HEK293 (cell line): ENCODE results near the gene EMC7.

Experiments
- CTCF ChIA-PET: fragments of 350-600 bp; formaldehyde crosslinking; extraction: SDS; loops from one replicate; lab custom pipeline; 2021; ENCODE audit warnings: antibody characterized with exemption; lab: Yijun Ruan, JAX
- POLR2A ChIA-PET: fragments of 300-600 bp; formaldehyde crosslinking; extraction: SDS; loops from one replicate; lab custom pipeline; 2020; ENCODE audit warnings: antibody characterized with exemption, inconsistent platforms; lab: Yijun Ruan, JAX
- H3K27ac ChIP-seq: fragments of 200-500 bp; sonication (Bioruptor generic); 2 replicates; pipeline ENCODE4 v1.5.1; 2014; ENCODE audit warnings: low read depth, low read length, control low read depth, inconsistent platforms; ENCODE audit errors: extremely low read depth
- H3K36me3 ChIP-seq, 2 experiments: fragments of 200-500 bp in 1 of 2; sonication (Bioruptor generic) in 1 of 2; 1 replicate in 1 of 2; 2 replicates in 1 of 2; pipeline ENCODE4 v1.5.1; 2014 to 2017; ENCODE audit warnings: inconsistent platforms in 2 of 2, low read length in 2 of 2; ENCODE audit not compliant: control insufficient read depth in 2 of 2, insufficient read depth in 1 of 2
- H3K4me1 ChIP-seq: fragments of 200-500 bp; sonication (Bioruptor generic); 2 replicates; pipeline ENCODE4 v1.5.1; 2014; ENCODE audit warnings: mild to moderate bottlenecking, low read length, inconsistent platforms; ENCODE audit not compliant: control insufficient read depth, insufficient read depth
- H3K4me3 ChIP-seq: 2 replicates; pipeline ENCODE4 v1.5.1; 2011; ENCODE audit warnings: low read depth, mild to moderate bottlenecking, control low read depth, low read length, moderate library complexity
- H3K9me3 ChIP-seq: fragments of 200-500 bp; sonication (Bioruptor generic); 2 replicates; pipeline ENCODE4 v1.5.1; 2014; ENCODE audit warnings: low read depth, low read length, inconsistent platforms; ENCODE audit not compliant: control insufficient read depth, insufficient read depth
- KLF9 ChIP-seq: fragments of 450-650 bp; formaldehyde crosslinking; IDR thresholded peaks from 2 replicates; pipeline ENCODE4 v1.5.1; 2016; ENCODE audit warnings: missing biosample characterization, missing genetic modification characterization, low read depth
- SP7 ChIP-seq: fragments of 450-650 bp; formaldehyde crosslinking; IDR thresholded peaks from 2 replicates; pipeline ENCODE4 v1.5.1; 2016; ENCODE audit warnings: missing biosample characterization, missing genetic modification characterization
- WT1 ChIP-seq: fragments of 450-650 bp; formaldehyde crosslinking; IDR thresholded peaks from 2 replicates; pipeline ENCODE4 v1.5.1; 2016; ENCODE audit warnings: missing biosample characterization, missing genetic modification characterization
- YY1 ChIP-seq: fragments of 450-650 bp; formaldehyde crosslinking; IDR thresholded peaks from 2 replicates; pipeline ENCODE4 v1.5.1; 2018; ENCODE audit warnings: missing biosample characterization, missing genetic modification characterization
- ZBTB8A ChIP-seq: fragments of 450-650 bp; formaldehyde crosslinking; IDR thresholded peaks from 2 replicates; pipeline ENCODE4 v1.5.1; 2016; ENCODE audit warnings: missing biosample characterization, missing genetic modification characterization
- ZFP3 ChIP-seq: fragments of 450-650 bp; formaldehyde crosslinking; IDR thresholded peaks from 2 replicates; pipeline ENCODE4 v1.5.1; 2016; ENCODE audit warnings: low read depth, missing biosample characterization, missing genetic modification characterization
- ZFP69B ChIP-seq: fragments of 450-650 bp; formaldehyde crosslinking; IDR thresholded peaks from 2 replicates; pipeline ENCODE4 v1.5.1; 2016; ENCODE audit warnings: missing biosample characterization, missing genetic modification characterization
- ZIC2 ChIP-seq: fragments of 450-650 bp; formaldehyde crosslinking; IDR thresholded peaks from 2 replicates; pipeline ENCODE4 v1.5.1; 2016; ENCODE audit warnings: missing biosample characterization, missing genetic modification characterization
- ZNF121 ChIP-seq: fragments of 450-650 bp; formaldehyde crosslinking; IDR thresholded peaks from 2 replicates; pipeline ENCODE4 v1.5.1; 2016; ENCODE audit warnings: missing biosample characterization, missing genetic modification characterization
- ZNF19 ChIP-seq: fragments of 450-650 bp; formaldehyde crosslinking; IDR thresholded peaks from 2 replicates; pipeline ENCODE4; 2016; ENCODE audit warnings: missing biosample characterization, missing genetic modification characterization, low read depth
- ZNF2 ChIP-seq: fragments of 450-650 bp; formaldehyde crosslinking; IDR thresholded peaks from 2 replicates; pipeline ENCODE4 v1.5.1; 2016; ENCODE audit warnings: missing biosample characterization, missing genetic modification characterization
- ZNF223 ChIP-seq: fragments of 450-650 bp; formaldehyde crosslinking; IDR thresholded peaks from 2 replicates; pipeline ENCODE4 v1.5.1; 2016; ENCODE audit warnings: missing biosample characterization, missing genetic modification characterization
- ZNF24 ChIP-seq: fragments of 450-650 bp; formaldehyde crosslinking; IDR thresholded peaks from 2 replicates; pipeline ENCODE4 v1.5.1; 2016; ENCODE audit warnings: missing biosample characterization, missing genetic modification characterization
- ZNF324 ChIP-seq: fragments of 450-650 bp; formaldehyde crosslinking; IDR thresholded peaks from 2 replicates; pipeline ENCODE4 v1.5.1; 2016; ENCODE audit warnings: missing biosample characterization, missing genetic modification characterization
- ZNF433 ChIP-seq: fragments of 450-650 bp; formaldehyde crosslinking; IDR thresholded peaks from 2 replicates; pipeline ENCODE4 v1.5.1; 2016; ENCODE audit warnings: missing biosample characterization, missing genetic modification characterization, low read depth
- ZNF548 ChIP-seq: fragments of 450-650 bp; formaldehyde crosslinking; IDR thresholded peaks from 2 replicates; pipeline ENCODE4 v1.5.1; 2016; ENCODE audit warnings: missing biosample characterization, missing genetic modification characterization
- ZNF558 ChIP-seq: fragments of 450-650 bp; formaldehyde crosslinking; IDR thresholded peaks from 2 replicates; pipeline ENCODE4 v1.5.1; 2016; ENCODE audit warnings: missing biosample characterization, missing genetic modification characterization
- ZNF600 ChIP-seq: fragments of 450-650 bp; formaldehyde crosslinking; IDR thresholded peaks from 2 replicates; pipeline ENCODE4 v1.5.1; 2016; ENCODE audit warnings: missing biosample characterization, missing genetic modification characterization
- ZNF621 ChIP-seq: fragments of 450-650 bp; formaldehyde crosslinking; IDR thresholded peaks from 2 replicates; pipeline ENCODE4 v1.5.1; 2017; ENCODE audit warnings: missing biosample characterization, missing genetic modification characterization
- ZNF677 ChIP-seq: fragments of 450-650 bp; IDR thresholded peaks from 2 replicates; pipeline ENCODE4 v1.5.0; 2018; ENCODE audit warnings: missing biosample characterization, mild to moderate bottlenecking, missing genetic modification characterization, moderate library complexity
- ZNF791 ChIP-seq: fragments of 450-650 bp; formaldehyde crosslinking; IDR thresholded peaks from 2 replicates; pipeline ENCODE4 v1.5.1; 2016; ENCODE audit warnings: missing biosample characterization, missing genetic modification characterization
- TF ChIP-seq, protein P1 (sequence below): fragments of 450-650 bp; formaldehyde crosslinking; IDR thresholded peaks from 2 replicates; pipeline ENCODE4 v1.5.1; 2016; ENCODE audit warnings: missing biosample characterization, missing genetic modification characterization
- TF ChIP-seq, protein P2 (sequence below): fragments of 450-650 bp; formaldehyde crosslinking; IDR thresholded peaks from 2 replicates; pipeline ENCODE4 v1.5.1; 2017; ENCODE audit warnings: missing biosample characterization, missing genetic modification characterization
- TF ChIP-seq, protein P3 (sequence below): fragments of 450-650 bp; formaldehyde crosslinking; IDR thresholded peaks from 2 replicates; pipeline ENCODE4 v1.5.1; 2016; ENCODE audit warnings: missing biosample characterization, missing genetic modification characterization
- TF ChIP-seq, protein P4 (sequence below): fragments of 450-650 bp; formaldehyde crosslinking; IDR thresholded peaks from 2 replicates; pipeline ENCODE4 v1.5.1; 2016; ENCODE audit warnings: missing biosample characterization, missing genetic modification characterization
- TF ChIP-seq, protein P5 (sequence below): fragments of 450-650 bp; formaldehyde crosslinking; IDR thresholded peaks from 2 replicates; pipeline ENCODE4 v1.5.1; 2016; ENCODE audit warnings: missing biosample characterization, missing genetic modification characterization
- TF ChIP-seq, protein P6 (sequence below): fragments of 450-650 bp; formaldehyde crosslinking; IDR thresholded peaks from 2 replicates; pipeline ENCODE4 v1.5.1; 2016; ENCODE audit warnings: missing biosample characterization, missing genetic modification characterization, low read depth

Gene EMC7

DNA sequence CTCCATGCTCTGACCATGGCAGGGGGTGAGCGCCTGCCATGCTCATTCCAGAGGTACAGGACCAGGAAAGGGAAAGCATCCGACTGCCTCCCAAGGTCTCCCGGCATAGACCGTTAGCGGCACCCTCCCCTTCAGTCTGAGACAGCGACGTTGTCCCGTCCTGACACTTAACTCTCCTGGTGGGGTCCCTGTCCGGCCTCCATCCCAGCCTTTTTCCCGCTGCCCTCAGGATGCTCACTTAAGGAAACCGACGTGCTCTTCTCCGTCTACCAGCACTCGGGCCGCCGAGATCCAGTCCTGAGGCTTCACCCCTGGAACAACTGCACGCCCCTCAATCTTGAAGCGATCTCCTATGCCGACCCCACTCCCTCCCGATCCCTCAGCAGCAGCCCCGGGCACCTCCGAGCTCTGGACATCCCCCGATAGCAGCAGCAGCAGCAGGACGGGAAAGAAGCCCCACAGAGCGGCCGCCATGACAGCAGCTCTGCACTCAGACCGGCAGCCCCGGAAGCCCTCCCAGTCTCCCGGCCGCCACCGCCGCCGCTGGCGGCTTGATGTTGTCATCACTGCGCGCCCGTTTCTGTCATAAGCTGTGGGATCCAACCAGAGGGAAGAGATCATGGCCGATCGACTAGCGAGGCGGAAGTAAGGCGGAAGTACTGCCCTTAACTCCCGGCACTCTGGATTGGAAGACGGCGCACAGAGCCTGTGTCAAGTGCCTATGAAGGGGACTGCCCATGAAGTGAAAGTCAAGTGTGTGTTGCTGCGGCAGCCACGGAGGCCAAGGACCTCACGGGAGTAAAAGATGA, at the start of gene EMC7, which contains the start of gene PGBD4:
TSS of gene EMC7 (minus strand) at position 497 of the 809 bp plus-strand sequence. CDS start at position 474, 23 bp downstream.
TSS of gene PGBD4 (plus strand) at position 718 of the 809 bp plus-strand sequence. CDS start 449 bp downstream, outside the sequence.
- Histone ChIP-seq H3K4me3 (peak within 1 kb of the TSS; percentile 86), H3K27ac (peak within 1 kb of the TSS; percentile 60; the same call in 1 of the 2 replicates), H3K36me3 (peaks cover 0 to 4% of the 10 kb centered on the region in 2 experiments; a peak in 2 of 3 replicates), H3K4me1 (no peaks in the 10 kb centered on the region; the same call in 1 of the 2 replicates), H3K9me3 (no peaks in the 10 kb centered on the region)
- CTCF ChIA-PET = interaction anchor here (0.7 to 1.0 kb wide), 2 partner anchors 55 to 486 kb away, joined by 6 to 7 read pairs; no protein-coding TSS in a partner anchor
- POLR2A ChIA-PET = interaction anchor here (0.7 to 1.5 kb wide), 8 partner anchors 9 to 621 kb away, joined by 3 to 5 read pairs (median 3); partner anchors contain the start of genes AVEN, KATNBL1 and SLC12A6
- TF ChIP-seq YY1 (tag by site-specific recombination) = peak; percentile 98
- 0 out of 2 replicates have a peak, but pooled peaks have one; percentile 44 for TF ChIP-seq ZNF324 (tag by site-specific recombination)
- 0 out of 2 replicates have a peak, but pooled peaks have one; percentile 7 for TF ChIP-seq WT1 (tag by site-specific recombination)
- TF ChIP-seq ZNF548 = no peak
- no peak; the same call in 1 of the 2 replicates for TF ChIP-seq ZIC2
- peak; percentile 42; the same call in 1 of the 2 replicates for TF ChIP-seq SP7 (tag by site-specific recombination)
- TF ChIP-seq ZNF19 (tag by site-specific recombination) = no peak; the same call in 1 of the 2 replicates
- TF ChIP-seq, protein P1, sequence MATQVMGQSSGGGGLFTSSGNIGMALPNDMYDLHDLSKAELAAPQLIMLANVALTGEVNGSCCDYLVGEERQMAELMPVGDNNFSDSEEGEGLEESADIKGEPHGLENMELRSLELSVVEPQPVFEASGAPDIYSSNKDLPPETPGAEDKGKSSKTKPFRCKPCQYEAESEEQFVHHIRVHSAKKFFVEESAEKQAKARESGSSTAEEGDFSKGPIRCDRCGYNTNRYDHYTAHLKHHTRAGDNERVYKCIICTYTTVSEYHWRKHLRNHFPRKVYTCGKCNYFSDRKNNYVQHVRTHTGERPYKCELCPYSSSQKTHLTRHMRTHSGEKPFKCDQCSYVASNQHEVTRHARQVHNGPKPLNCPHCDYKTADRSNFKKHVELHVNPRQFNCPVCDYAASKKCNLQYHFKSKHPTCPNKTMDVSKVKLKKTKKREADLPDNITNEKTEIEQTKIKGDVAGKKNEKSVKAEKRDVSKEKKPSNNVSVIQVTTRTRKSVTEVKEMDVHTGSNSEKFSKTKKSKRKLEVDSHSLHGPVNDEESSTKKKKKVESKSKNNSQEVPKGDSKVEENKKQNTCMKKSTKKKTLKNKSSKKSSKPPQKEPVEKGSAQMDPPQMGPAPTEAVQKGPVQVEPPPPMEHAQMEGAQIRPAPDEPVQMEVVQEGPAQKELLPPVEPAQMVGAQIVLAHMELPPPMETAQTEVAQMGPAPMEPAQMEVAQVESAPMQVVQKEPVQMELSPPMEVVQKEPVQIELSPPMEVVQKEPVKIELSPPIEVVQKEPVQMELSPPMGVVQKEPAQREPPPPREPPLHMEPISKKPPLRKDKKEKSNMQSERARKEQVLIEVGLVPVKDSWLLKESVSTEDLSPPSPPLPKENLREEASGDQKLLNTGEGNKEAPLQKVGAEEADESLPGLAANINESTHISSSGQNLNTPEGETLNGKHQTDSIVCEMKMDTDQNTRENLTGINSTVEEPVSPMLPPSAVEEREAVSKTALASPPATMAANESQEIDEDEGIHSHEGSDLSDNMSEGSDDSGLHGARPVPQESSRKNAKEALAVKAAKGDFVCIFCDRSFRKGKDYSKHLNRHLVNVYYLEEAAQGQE (tag by site-specific recombination) = no peak
- peak; percentile 29; the same call in 1 of the 2 replicates for TF ChIP-seq ZNF600 (tag by site-specific recombination)
- 0 out of 2 replicates have a peak, but pooled peaks have one; percentile 25 for TF ChIP-seq ZNF2 (tag by site-specific recombination)
- TF ChIP-seq, protein P2, sequence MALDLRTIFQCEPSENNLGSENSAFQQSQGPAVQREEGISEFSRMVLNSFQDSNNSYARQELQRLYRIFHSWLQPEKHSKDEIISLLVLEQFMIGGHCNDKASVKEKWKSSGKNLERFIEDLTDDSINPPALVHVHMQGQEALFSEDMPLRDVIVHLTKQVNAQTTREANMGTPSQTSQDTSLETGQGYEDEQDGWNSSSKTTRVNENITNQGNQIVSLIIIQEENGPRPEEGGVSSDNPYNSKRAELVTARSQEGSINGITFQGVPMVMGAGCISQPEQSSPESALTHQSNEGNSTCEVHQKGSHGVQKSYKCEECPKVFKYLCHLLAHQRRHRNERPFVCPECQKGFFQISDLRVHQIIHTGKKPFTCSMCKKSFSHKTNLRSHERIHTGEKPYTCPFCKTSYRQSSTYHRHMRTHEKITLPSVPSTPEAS (tag by site-specific recombination) = no peak
- no peak for TF ChIP-seq KLF9 (tag by site-specific recombination)
- TF ChIP-seq, protein P3, sequence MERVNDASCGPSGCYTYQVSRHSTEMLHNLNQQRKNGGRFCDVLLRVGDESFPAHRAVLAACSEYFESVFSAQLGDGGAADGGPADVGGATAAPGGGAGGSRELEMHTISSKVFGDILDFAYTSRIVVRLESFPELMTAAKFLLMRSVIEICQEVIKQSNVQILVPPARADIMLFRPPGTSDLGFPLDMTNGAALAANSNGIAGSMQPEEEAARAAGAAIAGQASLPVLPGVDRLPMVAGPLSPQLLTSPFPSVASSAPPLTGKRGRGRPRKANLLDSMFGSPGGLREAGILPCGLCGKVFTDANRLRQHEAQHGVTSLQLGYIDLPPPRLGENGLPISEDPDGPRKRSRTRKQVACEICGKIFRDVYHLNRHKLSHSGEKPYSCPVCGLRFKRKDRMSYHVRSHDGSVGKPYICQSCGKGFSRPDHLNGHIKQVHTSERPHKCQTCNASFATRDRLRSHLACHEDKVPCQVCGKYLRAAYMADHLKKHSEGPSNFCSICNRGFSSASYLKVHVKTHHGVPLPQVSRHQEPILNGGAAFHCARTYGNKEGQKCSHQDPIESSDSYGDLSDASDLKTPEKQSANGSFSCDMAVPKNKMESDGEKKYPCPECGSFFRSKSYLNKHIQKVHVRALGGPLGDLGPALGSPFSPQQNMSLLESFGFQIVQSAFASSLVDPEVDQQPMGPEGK (tag by site-specific recombination) = 0 out of 2 replicates have a peak, but pooled peaks have one; percentile 30
- TF ChIP-seq ZNF677 (tag by site-specific recombination) = no peak
- TF ChIP-seq ZNF223 (tag by site-specific recombination) = no peak
- TF ChIP-seq ZBTB8A (tag by site-specific recombination) = 0 out of 2 replicates have a peak, but pooled peaks have one; percentile 41
- no peak for TF ChIP-seq ZNF121
- TF ChIP-seq, protein P4, sequence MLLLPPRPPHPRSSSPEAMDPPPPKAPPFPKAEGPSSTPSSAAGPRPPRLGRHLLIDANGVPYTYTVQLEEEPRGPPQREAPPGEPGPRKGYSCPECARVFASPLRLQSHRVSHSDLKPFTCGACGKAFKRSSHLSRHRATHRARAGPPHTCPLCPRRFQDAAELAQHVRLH (tag by site-specific recombination) = 0 out of 2 replicates have a peak, but pooled peaks have one; percentile 14
- TF ChIP-seq, protein P5, sequence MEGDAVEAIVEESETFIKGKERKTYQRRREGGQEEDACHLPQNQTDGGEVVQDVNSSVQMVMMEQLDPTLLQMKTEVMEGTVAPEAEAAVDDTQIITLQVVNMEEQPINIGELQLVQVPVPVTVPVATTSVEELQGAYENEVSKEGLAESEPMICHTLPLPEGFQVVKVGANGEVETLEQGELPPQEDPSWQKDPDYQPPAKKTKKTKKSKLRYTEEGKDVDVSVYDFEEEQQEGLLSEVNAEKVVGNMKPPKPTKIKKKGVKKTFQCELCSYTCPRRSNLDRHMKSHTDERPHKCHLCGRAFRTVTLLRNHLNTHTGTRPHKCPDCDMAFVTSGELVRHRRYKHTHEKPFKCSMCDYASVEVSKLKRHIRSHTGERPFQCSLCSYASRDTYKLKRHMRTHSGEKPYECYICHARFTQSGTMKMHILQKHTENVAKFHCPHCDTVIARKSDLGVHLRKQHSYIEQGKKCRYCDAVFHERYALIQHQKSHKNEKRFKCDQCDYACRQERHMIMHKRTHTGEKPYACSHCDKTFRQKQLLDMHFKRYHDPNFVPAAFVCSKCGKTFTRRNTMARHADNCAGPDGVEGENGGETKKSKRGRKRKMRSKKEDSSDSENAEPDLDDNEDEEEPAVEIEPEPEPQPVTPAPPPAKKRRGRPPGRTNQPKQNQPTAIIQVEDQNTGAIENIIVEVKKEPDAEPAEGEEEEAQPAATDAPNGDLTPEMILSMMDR = no peak
- TF ChIP-seq, protein P6, sequence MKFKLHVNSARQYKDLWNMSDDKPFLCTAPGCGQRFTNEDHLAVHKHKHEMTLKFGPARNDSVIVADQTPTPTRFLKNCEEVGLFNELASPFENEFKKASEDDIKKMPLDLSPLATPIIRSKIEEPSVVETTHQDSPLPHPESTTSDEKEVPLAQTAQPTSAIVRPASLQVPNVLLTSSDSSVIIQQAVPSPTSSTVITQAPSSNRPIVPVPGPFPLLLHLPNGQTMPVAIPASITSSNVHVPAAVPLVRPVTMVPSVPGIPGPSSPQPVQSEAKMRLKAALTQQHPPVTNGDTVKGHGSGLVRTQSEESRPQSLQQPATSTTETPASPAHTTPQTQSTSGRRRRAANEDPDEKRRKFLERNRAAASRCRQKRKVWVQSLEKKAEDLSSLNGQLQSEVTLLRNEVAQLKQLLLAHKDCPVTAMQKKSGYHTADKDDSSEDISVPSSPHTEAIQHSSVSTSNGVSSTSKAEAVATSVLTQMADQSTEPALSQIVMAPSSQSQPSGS (tag by site-specific recombination) = peak; percentile 12; the same call in 1 of the 2 replicates
- no peak for TF ChIP-seq ZNF621 (tag by site-specific recombination)
- no peak for TF ChIP-seq ZNF558 (tag by site-specific recombination)
- TF ChIP-seq ZNF433 (tag by site-specific recombination) = no peak
- no peak for TF ChIP-seq ZNF791 (tag by site-specific recombination)
- TF ChIP-seq ZFP3 = no peak
- no peak for TF ChIP-seq ZFP69B (tag by site-specific recombination)
- TF ChIP-seq ZNF24 (tag by site-specific recombination) = 0 out of 2 replicates have a peak, but pooled peaks have one; percentile 69
